HG03354 (cell line): ENCODE data around the gene SPON1.
"Not testable (repeated sequence)": the region's sequence is repeated elsewhere in the genome, so short reads cannot be mapped to it uniquely, and the experiment has no call there.

ENCODE experiments used
- ATAC-seq: cut with Tn5 transposase; IDR thresholded peaks from one replicate; pipeline ENCODE4 v1.9.1; 2021; ENCODE audit warnings: mild to moderate bottlenecking; ENCODE audit not compliant: unreplicated experiment, poor library complexity, severe bottlenecking

SPON1 gene

GRCh38 chr11:13962562-13963168, at the start of gene SPON1:
Gene SPON1, plus strand, starts transcription at chr11:13962723. Its CDS starts 182 bp downstream, at chr11:13962905.
- ATAC-seq: no peak

GRCh38 chr11:13917264-13917663, 45.3 kb upstream of the SPON1 start:
- no peak for ATAC-seq

GRCh38 chr11:13917904-13918303, 44.6 kb upstream of the SPON1 start:
- ATAC-seq: no peak

- no peak for ATAC-seq
Observed at GRCh38 chr11:13920756-13921155, 41.8 kb upstream of the SPON1 start.

- ATAC-seq: no peak
Observed at GRCh38 chr11:13921545-13921944, 41.0 kb upstream of the SPON1 start.

- ATAC-seq: no peak
Observed at GRCh38 chr11:13923182-13923581, 39.3 kb upstream of the SPON1 start.

GRCh38 chr11:13923716-13924650, 38.5 kb upstream of the SPON1 start:
- ATAC-seq: peak; percentile 67

- ATAC-seq: no peak
Observed at GRCh38 chr11:13924801-13925327, 37.7 kb upstream of the SPON1 start.

- not testable (repeated sequence) for ATAC-seq
Observed at GRCh38 chr11:13926366-13926765, 36.2 kb upstream of the SPON1 start.

- no peak for ATAC-seq
Observed at GRCh38 chr11:13926981-13927380, 35.5 kb upstream of the SPON1 start.

- ATAC-seq: no peak
Observed at GRCh38 chr11:13927481-13927880, 35.0 kb upstream of the SPON1 start.

GRCh38 chr11:13928566-13929251, 33.8 kb upstream of the SPON1 start:
- ATAC-seq: no peak

GRCh38 chr11:13929395-13929891, 33.1 kb upstream of the SPON1 start:
- ATAC-seq: no peak

GRCh38 chr11:13931356-13931755, 31.2 kb upstream of the SPON1 start:
- ATAC-seq: no peak

- ATAC-seq: not testable (repeated sequence)
Observed at GRCh38 chr11:13937154-13937553, 25.4 kb upstream of the SPON1 start.

GRCh38 chr11:13938829-13939228, 23.7 kb upstream of the SPON1 start:
- ATAC-seq: not testable (repeated sequence)

- ATAC-seq: no peak
Observed at GRCh38 chr11:13939961-13940906, 22.3 kb upstream of the SPON1 start.

GRCh38 chr11:13940907-13941256, 21.6 kb upstream of the SPON1 start:
- no peak for ATAC-seq

GRCh38 chr11:13941775-13942174, 20.7 kb upstream of the SPON1 start:
- no peak for ATAC-seq
